MG63 (cell line): ENCODE data around the gene CCL19. TPM values are rescaled to one million over a fixed set of nuclear protein-coding genes. Genes with fewer than 3 reads are reported as not detected.
"Not testable (repeated sequence)": the region's sequence is repeated elsewhere in the genome, so short reads cannot be mapped to it uniquely, and the experiment has no call there.

Experiments
- DNase-seq: peaks from one replicate; pipeline ENCODE4 v3.0.0-alpha.2; 2020
- H3K27me3 ChIP-seq: fragments of 250-450 bp; sonication (Bioruptor Pico); 2 replicates; pipeline ENCODE4 v1.5.1; 2020; ENCODE audit warnings: mild to moderate bottlenecking, moderate library complexity
- H3K36me3 ChIP-seq: fragments of 250-450 bp; sonication (Bioruptor Pico); 2 replicates; pipeline ENCODE4 v1.5.1; 2020; ENCODE audit warnings: mild to moderate bottlenecking, moderate library complexity
- H3K4me3 ChIP-seq: fragments of 250-450 bp; sonication (Bioruptor Pico); 2 replicates; pipeline ENCODE4 v1.5.1; 2020; ENCODE audit warnings: mild to moderate bottlenecking, moderate library complexity
- H3K9me3 ChIP-seq: fragments of 250-450 bp; sonication (Bioruptor Pico); 2 replicates; pipeline ENCODE4 v1.5.1; 2020; ENCODE audit warnings: mild to moderate bottlenecking, moderate library complexity
- total RNA-seq: library from RNA; depleted of rRNA; stranded (reverse); fragments of >200 nt; shearing (Covaris generic); gene quantifications from 2 replicates; pipeline ENCODE4 v1.2.3, GENCODE V29; 2014; ENCODE audit warnings: low replicate concordance; rRNA removed

CCL19 gene
- not detected in 2 replicates for total RNA-seq

DNA sequence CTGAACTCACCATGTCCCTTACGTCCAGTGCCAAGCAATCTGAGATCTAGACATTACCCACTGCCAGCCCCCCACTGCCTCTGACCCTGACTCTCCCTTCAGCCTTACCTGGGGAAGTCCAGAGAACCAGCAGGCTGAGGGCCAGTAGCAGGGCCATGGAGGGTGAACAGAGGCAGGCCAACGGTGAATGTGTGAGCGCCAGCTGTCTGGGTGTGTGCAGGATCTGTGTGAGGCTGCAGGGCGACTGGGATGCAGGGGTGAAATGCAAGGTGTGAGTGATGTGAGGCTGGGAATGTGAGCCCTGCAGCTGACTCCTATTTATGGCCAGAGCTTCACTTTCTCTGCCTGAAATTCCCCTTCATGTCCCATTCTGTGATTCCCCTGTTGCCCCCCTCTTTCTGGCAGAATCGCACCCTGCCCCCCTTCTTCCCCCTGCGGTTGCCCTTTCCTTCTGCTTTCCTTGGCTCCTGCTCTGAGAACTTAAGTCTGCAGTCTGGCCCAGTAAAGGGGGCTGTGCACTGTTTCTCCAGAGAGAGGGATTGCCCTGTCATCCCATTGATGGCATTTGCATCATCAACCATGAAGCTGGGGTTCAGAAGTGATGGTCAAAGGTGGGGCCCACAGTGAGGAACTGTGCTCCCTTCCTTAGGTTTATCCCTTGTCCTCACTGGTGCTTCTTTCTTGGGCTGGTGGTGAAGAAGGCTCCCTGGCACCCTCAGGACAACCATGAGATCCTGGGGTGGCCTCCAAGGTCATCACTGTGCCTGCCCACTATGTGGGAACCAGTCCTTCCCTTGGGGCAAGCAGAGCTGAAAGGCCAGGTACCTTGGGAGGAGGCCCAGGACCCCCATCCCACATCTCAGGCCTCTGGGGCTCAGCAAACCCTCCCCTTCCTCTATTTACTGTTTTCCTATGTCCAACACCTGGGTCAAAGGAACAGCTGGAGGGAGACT lies at the start of gene CCL19:
Gene CCL19 (minus strand): TSS at position 294 of the 953 bp plus-strand sequence. CDS start 137 bp downstream, at position 157.
- DNase-seq, result no peak
- Histone ChIP-seq H3K27me3 (no peaks in the 10 kb centered on the region), H3K36me3 (no peaks in the 10 kb centered on the region), H3K4me3 (no peak within 1 kb of the TSS), H3K9me3 (no peaks in the 10 kb centered on the region)

DNA sequence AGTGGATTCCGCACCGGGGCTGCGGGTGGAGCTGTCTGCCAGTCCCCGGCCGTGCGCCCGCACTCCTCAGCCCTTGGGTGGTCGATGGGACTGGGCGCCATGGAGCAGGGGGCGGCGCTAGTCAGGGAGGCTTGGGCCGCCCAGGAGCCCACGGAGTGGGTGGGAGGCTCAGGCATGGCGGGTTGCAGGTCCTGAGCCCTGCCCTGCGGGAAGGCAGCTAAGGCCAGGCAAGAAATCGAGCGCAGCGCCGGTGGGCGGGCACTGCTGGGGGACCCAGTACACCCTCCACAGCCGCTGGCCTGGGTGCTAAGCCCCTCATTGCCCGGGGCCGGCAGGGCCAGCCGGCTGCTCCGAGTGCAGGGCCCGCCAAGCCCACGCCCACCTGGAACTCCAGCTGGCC lies 49.1 kb upstream of the CCL19 start:
- H3K36me3 ChIP-seq, H3K27me3 ChIP-seq, DNase-seq, H3K4me3 ChIP-seq, H3K9me3 ChIP-seq: not testable (repeated sequence)

DNA sequence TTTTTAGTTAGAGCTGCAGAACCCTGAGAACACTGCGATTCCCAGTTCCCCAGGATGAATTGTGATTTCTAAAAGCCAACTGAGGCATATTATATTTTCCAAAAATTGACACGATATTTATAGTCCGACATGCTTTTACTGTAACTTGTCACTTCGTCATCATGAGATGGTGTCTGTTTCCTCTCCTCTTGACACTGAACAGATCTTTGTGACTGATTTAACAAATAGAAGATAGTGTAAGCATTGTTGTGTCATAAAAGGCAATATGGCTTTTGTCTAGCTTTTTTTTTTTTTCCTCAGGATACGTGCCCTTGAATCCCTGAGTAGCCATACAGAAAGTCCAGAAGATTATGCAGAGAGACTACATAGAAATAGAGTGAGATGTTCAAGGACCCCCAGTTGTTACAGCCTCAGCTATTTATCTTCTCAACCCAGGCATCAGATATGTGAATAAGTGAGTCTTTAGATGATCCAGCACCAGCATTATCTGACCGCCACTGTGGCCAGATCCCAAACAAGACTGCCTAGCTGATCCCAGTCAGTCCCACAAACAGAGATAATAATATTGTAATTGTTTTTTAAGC lies 46.7 kb upstream of the CCL19 start:
- Histone ChIP-seq H3K27me3 (no peaks in the 10 kb centered on the region), H3K36me3 (no peaks in the 10 kb centered on the region)
- no peak for DNase-seq

DNA sequence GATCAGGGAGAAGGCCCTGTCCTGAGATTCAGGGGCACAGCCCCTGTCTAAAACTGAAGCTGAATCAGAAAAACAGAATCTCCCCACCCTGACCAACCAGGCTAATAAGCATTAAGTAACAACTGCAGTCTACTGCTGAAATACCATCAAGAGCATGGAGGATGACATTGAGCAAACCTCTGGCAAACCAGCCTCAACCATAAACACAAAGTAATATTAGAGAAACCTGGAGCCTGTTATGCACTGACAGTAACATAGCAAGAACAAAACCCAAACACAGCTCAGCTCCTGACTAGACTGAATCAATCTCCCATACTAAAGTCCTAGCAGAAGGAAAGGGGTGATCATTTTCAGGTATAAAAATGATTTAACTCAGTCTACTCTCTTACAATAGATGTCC lies 43.6 kb upstream of the CCL19 start:
- H3K4me3 ChIP-seq, result no peak overlapping the region
- H3K27me3 ChIP-seq, result no peaks in the 10 kb centered on the region
- no peaks in the 10 kb centered on the region for H3K9me3 ChIP-seq
- DNase-seq, result no peak
- no peaks in the 10 kb centered on the region for H3K36me3 ChIP-seq

More for the DNA sequence above, 46.7 kb upstream of the CCL19 start:
- Histone ChIP-seq H3K9me3 (no peaks in the 10 kb centered on the region), H3K4me3 (no peak overlapping the region)

DNA sequence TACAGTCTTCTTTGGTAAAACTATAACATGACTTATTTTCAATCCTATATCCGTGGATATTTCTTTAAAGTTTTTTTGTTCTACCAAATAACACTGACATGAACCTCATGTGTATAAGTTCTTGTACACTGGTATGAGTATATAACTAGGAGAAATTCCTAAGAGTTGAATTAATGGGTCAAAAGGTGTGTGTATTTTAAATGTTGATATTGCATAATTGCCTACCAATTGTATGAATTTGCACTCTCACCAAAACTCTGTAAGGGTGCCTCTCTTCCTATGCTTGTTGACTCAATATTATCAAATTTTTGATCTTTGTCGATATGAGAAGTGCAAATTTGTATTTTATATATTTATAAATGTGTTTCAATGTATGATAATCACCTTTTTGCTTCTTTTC lies 41.8 kb upstream of the CCL19 start:
- H3K36me3 ChIP-seq, result no peaks in the 10 kb centered on the region
- DNase-seq, result no peak
- H3K27me3 ChIP-seq, result no peaks in the 10 kb centered on the region
- no peak overlapping the region for H3K4me3 ChIP-seq
- no peaks in the 10 kb centered on the region for H3K9me3 ChIP-seq

DNA sequence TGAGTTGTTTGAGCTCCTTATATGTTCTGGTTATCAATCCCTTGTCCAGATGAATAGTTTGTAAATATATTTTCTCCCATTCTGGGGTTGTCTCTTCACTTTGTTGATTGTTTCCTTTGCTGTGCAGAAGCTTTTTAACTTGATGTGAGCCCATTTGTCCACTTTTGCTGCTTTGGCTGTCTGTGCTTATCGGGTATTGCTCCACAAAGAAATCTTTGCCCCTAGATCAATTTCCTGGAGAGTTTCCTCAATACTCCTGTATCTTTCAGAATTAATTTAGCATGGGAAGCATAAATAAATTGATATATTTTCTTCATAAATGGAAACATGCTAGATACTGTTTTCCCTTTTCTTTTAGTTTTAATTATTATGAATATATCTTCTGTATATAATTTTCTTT lies 41.4 kb upstream of the CCL19 start:
- H3K36me3 ChIP-seq, result no peaks in the 10 kb centered on the region
- no peak overlapping the region for H3K4me3 ChIP-seq
- H3K9me3 ChIP-seq, result no peaks in the 10 kb centered on the region
- H3K27me3 ChIP-seq, result no peaks in the 10 kb centered on the region
- no peak for DNase-seq

DNA sequence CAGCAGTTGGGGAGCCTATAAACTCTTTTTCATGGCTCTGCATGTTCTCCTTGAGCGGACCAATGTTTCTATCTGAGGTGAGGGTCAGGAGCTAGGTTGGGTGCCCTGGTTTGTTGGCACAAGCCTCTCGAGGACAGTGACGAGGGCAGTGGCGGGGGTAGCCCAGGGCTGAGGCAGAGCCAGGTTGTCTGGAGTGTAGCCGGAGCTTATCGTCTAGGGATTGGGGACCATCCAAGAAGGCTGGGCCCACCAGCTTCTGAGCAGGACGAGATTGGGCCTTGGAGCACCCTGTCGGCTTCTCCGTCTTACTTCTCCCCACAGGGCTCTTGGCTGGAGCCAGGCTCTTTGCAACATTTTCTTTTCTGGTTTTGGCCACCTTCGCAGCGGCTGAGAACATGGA lies 32.1 kb upstream of the CCL19 start:
- Histone ChIP-seq H3K27me3 (no peaks in the 10 kb centered on the region), H3K36me3 (no peaks in the 10 kb centered on the region), H3K9me3 (no peaks in the 10 kb centered on the region), H3K4me3 (no peak overlapping the region)
- DNase-seq, result no peak

DNA sequence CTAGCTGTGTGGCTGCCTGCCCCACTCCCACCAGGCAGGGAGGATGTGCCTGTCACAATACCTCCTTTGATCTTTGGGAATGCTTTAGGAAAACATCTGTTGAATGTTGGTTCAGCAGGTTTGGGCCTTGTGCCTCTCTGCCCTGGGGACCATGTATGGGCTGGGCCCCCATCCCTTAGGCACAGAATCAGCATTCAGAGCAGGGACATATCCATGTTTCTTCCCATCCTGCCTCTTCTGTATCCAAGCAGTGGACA lies 28.6 kb upstream of the CCL19 start:
- not testable (repeated sequence) for H3K36me3 ChIP-seq, H3K9me3 ChIP-seq, DNase-seq

DNA sequence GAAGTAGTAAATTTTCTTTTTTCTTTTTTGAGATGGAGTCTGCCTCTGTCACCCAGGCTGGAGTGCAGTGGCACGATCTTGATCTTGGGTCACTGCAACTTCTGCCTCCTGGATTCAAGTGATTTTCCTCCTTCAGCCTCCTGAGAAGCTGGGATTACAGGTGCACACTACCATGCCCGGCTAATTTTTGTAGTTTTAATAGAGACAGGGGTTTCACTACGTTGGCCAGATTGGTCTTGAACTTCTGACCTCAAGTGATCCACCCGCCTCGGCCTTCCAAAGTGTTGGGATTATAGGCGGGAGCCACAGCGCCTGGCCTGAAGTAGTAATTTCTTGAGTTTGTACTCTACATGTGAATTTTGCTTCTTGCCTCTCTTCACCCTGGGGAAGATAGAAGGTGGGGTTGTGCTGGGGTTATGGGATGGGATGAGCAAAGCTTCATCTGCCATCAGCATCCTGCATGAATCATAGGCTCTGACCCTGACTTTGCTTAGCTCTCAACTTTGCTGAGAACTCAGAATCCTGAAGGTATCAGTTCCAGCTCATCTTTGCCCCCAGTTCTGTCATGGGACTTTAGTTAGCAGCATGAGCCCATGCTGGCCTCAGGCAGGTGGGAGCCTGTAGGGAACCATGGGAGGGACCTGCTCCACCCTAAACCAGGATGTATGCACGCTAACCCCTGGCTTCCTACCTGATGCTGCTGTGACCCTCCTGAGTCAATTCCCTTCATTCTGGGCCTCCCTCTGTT lies 28.1 kb upstream of the CCL19 start:
- Histone ChIP-seq H3K9me3 (no peaks in the 10 kb centered on the region), H3K27me3 (no peaks in the 10 kb centered on the region), H3K4me3 (no peak overlapping the region), H3K36me3 (no peaks in the 10 kb centered on the region)
- DNase-seq, result no peak

More for the DNA sequence above, 28.6 kb upstream of the CCL19 start:
- not testable (repeated sequence) for H3K4me3 ChIP-seq, H3K27me3 ChIP-seq

DNA sequence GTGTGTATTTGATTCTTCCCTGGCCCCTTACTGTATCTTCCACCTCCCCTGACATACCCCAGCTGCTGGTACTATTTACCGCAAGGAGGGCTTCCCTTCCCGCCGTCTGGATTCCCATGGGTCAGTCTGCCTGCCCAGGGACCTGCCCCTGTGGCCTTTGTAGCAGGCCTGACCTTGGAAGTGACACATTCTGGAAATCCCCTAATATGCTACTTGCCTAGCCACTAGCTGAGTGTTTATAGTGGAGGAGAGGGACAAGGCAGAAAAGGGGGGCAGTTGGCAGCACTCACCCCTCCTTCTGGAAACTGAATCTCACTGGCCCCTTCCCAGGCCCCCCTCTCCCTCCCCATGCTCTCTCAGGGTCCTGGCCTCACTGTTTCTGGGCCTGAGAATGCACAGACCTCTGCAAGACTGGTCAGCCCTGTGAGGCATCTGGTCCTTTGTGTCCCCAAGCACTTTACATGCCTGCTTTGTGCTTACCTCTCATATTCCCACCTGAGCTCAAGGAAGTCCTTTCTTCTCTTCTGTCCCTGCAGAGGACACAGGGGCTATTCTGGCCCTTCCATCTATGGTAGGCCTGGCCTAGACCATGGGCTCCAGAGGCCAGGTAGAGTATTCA lies 27.0 kb upstream of the CCL19 start:
- no peaks in the 10 kb centered on the region for H3K36me3 ChIP-seq
- no peak for DNase-seq
- H3K4me3 ChIP-seq, result no peak overlapping the region
- no peaks in the 10 kb centered on the region for H3K27me3 ChIP-seq
- no peaks in the 10 kb centered on the region for H3K9me3 ChIP-seq

DNA sequence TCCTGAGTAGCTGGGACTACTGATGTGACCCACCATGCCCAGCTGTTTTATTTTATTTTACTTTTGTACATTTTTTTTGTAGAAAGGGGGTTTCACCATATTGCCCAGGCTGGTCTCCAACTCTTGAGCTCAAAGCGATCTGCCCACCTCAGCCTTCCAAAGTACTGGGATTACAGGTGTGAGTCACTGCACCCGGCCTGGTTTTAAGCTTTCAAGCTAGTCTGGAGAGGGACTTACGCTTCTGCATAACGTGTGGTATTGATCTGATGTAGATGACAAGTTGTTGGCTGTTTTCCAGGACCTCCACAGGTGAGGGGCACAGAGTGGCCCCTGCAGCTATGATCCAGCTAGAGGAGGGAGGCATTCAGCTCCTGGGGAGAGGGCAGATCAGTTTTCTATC lies 25.6 kb upstream of the CCL19 start:
- Histone ChIP-seq H3K4me3 (no peak overlapping the region), H3K27me3 (no peaks in the 10 kb centered on the region), H3K9me3 (no peaks in the 10 kb centered on the region), H3K36me3 (no peaks in the 10 kb centered on the region)
- no peak for DNase-seq

DNA sequence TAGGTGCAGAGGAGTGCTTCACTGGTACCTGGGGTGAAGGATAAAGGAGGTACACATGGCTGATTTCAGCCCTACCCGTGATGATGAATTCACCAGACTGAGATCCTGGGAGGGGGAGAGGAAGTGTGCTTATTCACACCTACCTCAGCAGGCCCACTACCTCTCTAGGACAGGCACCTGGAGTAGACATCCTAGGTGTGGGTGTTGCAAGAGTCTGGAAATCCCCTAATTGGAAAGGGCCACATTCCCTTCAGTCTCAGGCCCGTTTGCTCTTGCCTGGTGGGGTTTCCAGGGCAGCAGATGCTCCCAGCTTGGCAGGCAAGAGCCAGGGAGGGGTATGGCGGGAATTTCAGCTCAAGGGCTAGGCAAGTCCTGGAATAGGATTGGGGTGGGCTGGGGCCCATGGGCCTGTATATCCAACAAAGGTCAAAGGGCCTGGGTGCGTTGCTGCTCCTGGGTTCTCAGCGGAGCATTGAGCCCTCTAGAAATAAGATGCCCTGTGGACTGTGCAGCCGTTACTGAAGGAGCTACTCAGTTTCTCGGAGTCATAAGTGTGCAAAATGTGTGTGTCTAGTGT lies 24.7 kb upstream of the CCL19 start:
- H3K4me3 ChIP-seq, result no peak overlapping the region
- no peak for DNase-seq
- H3K36me3 ChIP-seq, result no peaks in the 10 kb centered on the region
- H3K27me3 ChIP-seq, result no peaks in the 10 kb centered on the region
- H3K9me3 ChIP-seq, result no peaks in the 10 kb centered on the region

DNA sequence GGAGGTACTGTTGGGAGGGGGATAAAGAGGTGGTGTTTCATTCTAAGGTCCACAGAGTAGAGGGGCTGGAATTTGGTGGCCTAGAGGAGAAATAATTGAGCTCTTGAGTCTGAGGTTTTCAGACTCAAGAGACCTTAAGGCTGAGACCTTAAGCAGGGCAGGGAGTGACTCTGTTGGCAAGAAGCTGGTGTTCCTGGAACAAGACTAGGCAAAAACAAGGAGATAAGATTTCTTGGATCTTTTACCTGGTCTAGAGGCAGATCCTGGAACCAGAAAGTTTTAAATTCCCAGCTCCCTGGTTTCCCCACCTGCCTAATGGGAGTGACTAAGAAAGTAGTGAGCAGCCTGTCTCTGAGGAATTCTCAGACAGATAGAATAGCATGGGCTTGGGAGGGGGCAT lies 22.9 kb upstream of the CCL19 start:
- Histone ChIP-seq H3K27me3 (no peaks in the 10 kb centered on the region), H3K36me3 (no peaks in the 10 kb centered on the region), H3K9me3 (no peaks in the 10 kb centered on the region), H3K4me3 (no peak overlapping the region)
- DNase-seq, result no peak

DNA sequence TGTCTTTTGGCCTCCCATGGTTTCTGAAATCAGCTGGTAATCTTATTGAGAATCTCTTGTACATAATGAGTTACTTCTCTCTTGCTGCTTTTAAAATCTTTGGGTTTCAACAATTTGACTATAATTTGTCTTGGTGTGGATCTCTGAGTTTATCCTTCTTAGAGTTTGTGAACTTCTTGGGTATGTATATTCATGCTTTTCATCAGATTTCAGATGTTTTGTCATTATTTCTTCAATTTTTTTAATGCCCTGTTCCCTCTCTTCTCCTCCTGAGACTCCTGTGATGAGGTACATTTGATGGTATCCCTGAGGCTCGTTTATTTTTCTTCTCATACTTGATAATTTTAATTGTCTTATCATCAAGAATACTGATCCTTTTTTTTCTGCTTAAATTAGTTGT lies 21.1 kb upstream of the CCL19 start:
- no peak for DNase-seq
- Histone ChIP-seq H3K9me3 (no peaks in the 10 kb centered on the region), H3K27me3 (no peaks in the 10 kb centered on the region), H3K36me3 (no peaks in the 10 kb centered on the region), H3K4me3 (no peak overlapping the region)

DNA sequence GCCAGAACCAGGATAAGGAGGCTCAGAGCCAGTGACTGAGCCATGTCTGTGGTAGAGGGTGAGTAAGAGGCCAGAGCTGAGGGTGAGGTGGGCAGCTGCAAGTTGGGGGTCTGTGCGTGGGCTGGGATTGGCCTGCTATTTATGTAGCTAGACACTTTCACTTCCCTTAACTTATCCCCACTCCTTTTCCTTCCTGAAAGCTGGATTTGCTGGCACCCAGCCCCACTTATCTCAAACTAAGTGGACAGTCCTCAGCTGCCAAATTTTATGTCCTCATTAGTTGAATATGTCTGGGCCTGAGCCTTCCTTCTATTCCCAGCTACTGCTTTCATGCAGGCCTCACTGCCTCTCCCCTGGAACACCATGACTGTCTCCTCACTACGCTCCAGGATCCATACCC lies 18.9 kb upstream of the CCL19 start, which contains the start of gene CCL21:
Gene CCL21 (minus strand): TSS at position 114 of the 400 bp plus-strand sequence. CDS start 70 bp downstream, at position 44.
- DNase-seq, result no peak
- no peaks in the 10 kb centered on the region for H3K27me3 ChIP-seq
- no peaks in the 10 kb centered on the region for H3K9me3 ChIP-seq
- no peaks in the 10 kb centered on the region for H3K36me3 ChIP-seq
- H3K4me3 ChIP-seq, result no peak within 1 kb of the TSS

DNA sequence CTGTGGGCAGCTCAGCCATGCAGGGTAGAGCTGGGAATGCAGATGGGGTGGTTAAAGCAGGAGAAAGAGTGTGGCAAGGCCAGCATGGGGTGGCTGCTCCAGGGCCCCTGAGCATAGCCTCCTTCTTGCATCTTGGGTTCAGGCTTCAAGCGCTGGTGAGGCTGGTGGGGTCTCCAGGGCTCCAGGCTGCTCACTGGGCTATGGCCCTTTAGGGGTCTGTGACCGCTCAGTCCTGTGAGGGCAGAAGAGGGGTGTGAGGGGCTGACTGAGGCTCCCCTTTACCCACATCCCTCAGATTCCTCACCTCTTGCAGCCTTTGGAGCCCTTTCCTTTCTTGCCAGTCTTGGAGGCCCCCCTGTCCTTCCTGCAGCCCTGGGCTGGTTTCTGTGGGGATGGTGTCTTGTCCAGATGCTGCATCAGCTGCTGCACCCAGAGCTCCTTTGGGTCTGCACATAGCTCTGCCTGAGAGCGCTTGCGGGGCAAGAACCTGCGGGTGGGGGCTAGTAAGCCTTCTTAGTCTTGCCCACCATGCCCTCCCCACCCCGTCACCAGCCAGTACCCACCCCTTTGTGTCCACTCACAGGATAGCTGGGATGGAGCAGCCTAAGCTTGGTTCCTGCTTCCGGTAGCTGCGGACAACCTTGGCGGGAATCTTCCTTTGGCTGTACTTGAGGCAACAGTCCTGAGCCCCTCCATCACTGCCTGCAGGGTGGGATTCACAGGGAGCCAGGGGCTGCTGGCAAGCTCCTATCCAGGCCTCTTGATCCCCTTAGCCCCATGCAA lies 18.3 kb upstream of the CCL19 start:
- DNase-seq, result no peak
- no peaks in the 10 kb centered on the region for H3K27me3 ChIP-seq
- H3K4me3 ChIP-seq, result no peak overlapping the region
- no peaks in the 10 kb centered on the region for H3K36me3 ChIP-seq
- H3K9me3 ChIP-seq, result no peaks in the 10 kb centered on the region
